ENCODE measurements around the gene GALNT5.

DNA sequence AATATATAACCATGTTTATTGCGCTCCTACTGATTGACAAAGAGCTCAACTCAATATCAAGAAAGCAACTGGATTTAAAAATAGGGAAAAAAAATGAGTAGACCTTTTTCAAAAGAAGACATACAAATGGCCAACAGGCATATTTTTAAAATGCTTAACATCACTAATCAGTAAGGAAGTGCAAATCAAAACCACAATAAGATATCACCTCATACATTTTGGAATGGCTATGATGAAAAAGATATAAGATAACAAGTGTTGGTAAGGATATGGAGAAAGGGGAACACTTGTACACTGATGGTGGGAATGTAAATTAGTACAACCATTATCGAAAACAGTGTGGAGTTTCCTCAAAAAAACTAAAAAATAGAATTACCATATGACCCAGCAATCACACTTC is 5.6 kb upstream of the GALNT5 start:
- TF ChIP-seq, protein P1, sequence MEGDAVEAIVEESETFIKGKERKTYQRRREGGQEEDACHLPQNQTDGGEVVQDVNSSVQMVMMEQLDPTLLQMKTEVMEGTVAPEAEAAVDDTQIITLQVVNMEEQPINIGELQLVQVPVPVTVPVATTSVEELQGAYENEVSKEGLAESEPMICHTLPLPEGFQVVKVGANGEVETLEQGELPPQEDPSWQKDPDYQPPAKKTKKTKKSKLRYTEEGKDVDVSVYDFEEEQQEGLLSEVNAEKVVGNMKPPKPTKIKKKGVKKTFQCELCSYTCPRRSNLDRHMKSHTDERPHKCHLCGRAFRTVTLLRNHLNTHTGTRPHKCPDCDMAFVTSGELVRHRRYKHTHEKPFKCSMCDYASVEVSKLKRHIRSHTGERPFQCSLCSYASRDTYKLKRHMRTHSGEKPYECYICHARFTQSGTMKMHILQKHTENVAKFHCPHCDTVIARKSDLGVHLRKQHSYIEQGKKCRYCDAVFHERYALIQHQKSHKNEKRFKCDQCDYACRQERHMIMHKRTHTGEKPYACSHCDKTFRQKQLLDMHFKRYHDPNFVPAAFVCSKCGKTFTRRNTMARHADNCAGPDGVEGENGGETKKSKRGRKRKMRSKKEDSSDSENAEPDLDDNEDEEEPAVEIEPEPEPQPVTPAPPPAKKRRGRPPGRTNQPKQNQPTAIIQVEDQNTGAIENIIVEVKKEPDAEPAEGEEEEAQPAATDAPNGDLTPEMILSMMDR (IDR thresholded peaks at IDR 0.05) = no peak
- TF ChIP-seq POLR2A (IDR thresholded peaks at IDR 0.05) = no peak
